Stimulated activated CD8-positive, alpha-beta memory T cell treated with anti-CD3 and anti-CD28 coated beads, Interleukin-4, amount 100 ng/mL, for 48 hours (primary cell): ENCODE measurements around the gene MANBA.

Experiments used
- DNase-seq: peaks from one replicate; pipeline ENCODE4 v3.0.0-alpha.2; 2020

Gene MANBA

GRCh38 chr4:102667001-102667400 lies 93.8 kb downstream of the MANBA start:
- DNase-seq, result no peak

GRCh38 chr4:102665527-102665926 lies 95.2 kb downstream of the MANBA start:
- DNase-seq, result no peak

DNA sequence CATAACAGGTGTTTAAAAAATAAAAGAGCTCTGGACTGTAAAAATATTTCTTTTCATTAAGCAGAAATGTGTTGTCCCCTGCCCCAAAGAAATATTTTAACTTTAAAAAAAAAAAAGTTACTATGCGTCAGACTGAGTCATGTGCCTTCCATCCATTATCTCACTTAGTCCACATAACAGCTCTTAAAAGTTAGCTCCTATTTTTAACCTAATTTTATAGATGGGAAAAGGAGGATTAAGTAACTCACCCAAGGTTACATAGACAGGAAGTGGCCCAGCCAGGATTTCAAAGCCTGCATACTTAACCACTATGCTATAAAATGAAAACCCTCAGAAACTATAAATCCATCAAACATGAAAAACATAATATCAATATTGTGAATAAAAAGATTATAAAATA lies 97.7 kb downstream of the MANBA start:
- DNase-seq, result no peak

DNA sequence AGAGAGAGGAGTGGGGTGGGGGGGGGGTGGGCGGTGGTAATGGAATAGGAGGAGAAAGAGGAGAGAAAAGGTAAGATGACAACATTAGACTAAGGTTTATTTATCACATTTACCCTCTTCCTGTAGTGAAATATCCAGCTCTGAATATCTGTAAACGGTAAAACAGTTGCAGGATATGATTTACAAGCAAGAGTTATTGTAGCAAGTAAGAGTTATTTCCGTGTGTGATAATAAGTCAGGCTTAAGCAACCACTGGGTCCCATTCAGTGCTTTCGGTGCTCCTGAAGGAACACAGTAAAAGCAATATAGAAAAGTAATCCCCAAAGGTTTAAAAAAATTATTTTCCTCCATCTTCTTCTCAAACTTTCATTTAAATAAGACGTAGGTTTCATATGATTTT lies 103.6 kb downstream of the MANBA start:
- DNase-seq, result no peak

GRCh38 chr4:102647117-102647516 lies 113.7 kb downstream of the MANBA start:
- no peak for DNase-seq

GRCh38 chr4:102642631-102643298 lies 118.0 kb downstream of the MANBA start:
- DNase-seq, result no peak

DNA sequence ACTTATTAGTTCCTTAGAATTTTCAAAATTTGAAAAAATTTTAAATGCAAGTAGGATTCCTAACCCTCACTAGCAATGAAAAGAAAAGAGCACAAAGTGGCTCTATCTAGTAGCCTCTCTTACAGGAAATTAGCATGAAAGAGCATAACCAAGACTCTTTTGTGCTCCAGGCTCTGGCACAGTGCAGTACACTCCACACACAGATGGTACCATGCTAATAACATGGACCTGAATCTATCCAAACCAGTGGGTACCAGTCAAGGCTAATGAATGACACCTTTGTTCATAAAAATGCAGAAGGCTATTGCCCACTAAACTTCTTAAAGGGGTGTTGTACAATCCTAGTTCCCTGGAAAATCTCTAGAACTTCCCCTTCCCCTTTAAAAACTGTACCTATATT lies 119.0 kb downstream of the MANBA start:
- no peak for DNase-seq

GRCh38 chr4:102640669-102641068 lies 120.1 kb downstream of the MANBA start:
- no peak for DNase-seq

GRCh38 chr4:102639598-102639997 lies 121.2 kb downstream of the MANBA start:
- DNase-seq, result no peak

DNA sequence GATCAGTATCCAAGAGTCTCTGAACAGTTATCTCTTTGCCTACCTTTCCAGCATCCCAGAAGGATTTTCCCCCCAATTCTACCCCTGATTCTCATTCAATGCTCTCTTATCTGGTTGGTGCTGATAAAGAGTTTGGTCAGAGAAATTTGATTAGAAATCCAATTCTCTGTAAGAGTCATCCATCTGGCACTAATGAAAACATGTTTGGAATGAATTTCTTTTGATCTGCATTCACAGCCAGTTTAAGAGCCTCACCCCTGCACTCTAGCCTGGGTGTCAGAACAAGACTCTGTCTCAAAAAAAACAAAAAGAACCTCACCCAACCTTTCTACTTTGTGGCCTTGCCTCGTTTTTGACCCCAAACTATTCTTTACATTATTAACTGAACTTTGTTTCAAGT lies 122.1 kb downstream of the MANBA start:
- no peak for DNase-seq

DNA sequence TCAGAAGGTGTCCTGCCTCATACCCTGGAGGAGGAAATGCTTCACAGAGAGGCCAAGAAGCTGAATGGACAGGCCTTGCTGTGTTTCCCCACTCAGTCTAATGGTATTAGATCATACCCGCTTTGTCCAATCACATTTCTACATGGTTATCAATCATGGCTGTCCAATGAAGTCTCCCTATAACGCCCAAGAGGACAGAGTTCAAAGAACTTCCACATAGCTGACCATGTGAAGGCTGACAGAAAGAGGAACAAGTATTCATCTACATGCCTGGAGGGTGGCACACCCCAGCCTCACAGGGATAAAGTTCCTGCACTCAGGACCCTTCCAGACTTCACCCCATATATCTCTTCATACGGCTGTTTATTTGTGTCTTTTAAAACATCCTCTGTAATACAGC lies 123.4 kb downstream of the MANBA start:
- no peak for DNase-seq

DNA sequence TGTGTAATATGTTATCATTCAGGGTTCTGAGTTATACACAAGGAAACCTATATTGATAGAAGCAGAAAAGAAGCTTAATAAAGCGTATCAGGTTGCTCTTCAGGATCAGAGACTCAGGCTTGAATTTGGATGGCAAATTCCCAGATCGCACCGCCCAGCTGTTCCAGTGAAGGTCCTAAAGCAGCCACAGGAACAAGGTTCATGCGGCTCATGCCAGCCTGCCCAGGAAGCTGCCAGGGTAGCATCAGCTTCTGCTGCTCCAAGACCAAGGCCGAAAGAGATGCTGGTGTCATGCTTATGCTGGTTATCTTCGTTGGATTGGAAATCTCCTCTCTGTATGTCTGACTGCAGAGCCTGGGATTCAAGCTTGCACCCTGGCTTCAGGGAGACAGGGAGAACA lies 127.7 kb downstream of the MANBA start:
- no peak for DNase-seq

- no peak for DNase-seq
Observed at GRCh38 chr4:102632241-102633065, 128.3 kb downstream of the MANBA start.

DNA sequence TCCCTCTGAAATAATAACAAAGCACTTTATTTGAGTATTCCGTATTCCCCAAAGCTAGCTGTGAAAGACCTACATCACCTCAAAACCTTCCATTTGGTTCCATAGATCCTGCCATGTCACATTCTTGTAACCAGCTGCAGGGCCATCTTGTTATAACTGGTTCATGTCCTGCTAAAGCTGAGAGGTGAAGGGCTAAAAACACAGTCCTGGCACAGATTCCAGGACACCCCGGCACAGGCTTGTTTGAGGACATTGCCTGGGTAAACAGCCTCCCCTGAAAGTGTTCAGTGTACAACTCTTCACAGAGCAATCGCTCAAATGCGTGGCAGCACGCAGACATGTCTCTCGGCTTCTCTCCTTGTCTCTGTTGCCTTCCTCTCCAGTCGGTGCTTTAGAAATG lies 129.2 kb downstream of the MANBA start:
- no peak for DNase-seq

GRCh38 chr4:102629673-102630072 lies 131.1 kb downstream of the MANBA start:
- peak; percentile 52 for DNase-seq

DNA sequence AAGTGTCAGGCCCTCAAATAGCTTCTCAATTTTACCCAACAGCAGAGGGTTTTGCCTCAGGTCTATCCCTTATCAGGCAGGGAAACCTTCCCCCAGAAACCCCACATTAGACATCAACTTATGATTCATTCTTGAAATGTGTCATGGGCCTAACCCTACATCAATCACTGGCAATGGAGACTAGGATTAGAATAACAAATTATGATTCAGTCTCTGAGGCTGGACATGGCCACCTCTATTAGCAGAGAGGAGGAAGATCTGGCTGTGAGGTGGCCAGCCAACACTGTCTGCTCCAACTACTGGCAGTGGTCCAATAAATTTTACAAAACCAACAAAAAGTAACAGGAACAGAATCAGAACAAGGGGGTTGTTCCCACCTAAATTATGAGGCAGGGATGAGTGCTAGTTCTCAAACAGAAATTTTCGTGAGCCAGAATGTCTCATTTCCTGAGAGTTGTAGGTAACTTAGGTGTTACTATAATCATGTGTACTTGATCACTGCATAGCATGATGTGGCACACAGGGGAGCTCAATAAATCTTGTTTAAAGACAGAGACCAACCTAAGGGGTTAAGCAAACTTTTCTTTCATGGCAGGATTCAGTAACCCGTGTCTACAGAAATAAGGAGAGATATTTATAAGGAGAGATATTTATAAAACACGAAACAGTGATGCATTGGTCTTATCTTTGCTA lies 132.8 kb downstream of the MANBA start:
- no peak for DNase-seq

- peak; percentile 68 for DNase-seq
Observed at GRCh38 chr4:102625232-102625930, 135.4 kb downstream of the MANBA start.

GRCh38 chr4:102624505-102624904 lies 136.3 kb downstream of the MANBA start:
- DNase-seq, result no peak

DNA sequence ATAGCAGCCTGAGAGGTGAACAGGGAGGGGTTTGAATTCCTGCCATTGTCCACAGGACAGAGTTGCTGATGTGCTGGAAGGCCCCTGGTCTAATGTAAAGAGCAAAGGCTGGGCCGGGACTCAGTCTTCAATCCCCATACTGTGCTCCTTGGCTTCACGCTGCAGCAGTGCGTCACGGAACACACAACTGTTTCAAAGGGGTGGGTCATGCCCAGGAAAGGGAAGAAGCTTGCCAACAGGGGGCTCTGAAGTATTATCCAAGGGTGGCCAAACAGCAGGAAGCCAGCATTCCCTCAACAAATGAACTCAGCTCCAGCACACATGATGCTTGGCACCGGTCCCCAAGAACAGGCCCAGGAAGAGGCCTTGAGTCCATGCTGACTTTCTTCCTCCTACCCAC lies 137.1 kb downstream of the MANBA start:
- DNase-seq, result no peak

GRCh38 chr4:102620697-102621497 lies 139.9 kb downstream of the MANBA start:
- DNase-seq, result no peak

DNA sequence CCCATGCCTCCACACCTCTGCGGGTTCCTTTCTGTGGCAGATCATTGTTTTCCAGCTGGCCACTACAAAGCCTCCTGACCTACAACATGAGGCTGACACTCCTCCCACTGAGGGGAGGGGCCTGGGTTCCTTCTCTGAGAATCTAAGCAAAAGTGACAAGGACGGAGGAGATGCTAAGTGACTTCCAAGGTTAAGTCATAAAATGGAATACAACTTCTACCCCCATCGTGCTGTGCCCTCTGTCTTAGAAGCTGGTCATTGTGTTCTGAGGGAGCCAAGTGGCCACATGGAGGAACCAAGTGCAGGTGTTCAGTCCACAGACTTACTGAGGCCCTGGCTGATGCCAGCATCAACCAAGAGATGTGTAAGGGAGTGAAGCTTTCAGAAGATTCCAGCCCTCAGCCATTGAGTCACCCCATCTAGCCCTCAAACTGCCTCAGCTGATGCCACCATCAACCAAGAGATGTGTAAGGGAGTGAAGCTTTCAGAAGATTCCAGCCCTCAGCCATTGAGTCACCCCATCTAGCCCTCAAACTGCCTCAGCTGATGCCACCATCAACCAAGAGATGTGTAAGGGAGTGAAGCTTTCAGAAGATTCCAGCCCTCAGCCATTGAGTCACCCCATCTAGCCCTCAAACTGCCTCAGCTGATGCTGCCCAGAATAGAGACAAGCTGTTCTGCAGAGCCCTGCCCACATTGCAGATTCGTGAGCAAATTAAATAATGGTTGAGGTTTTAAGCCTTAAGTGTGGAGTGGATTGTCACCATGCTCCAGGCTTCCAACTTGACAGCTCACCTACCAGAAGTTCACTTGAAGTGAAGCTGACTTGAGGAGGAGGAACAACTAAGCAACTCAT lies 140.8 kb downstream of the MANBA start:
- peak; percentile 56 for DNase-seq
